ENCODE data around the gene TBC1D14.
"Not testable (repeated sequence)": the region's sequence is repeated elsewhere in the genome, so short reads cannot be mapped to it uniquely, and the experiment has no call there.

Gene TBC1D14

GRCh38 chr4:6890358-6890757 is 19.3 kb upstream of the TBC1D14 start:
- no peaks in the 10 kb centered on the region for H3K27me3 ChIP-seq (replicated peaks; ENCODE audit: control insufficient read depth, insufficient read depth, low read length, poor library complexity, severe bottlenecking)

DNA sequence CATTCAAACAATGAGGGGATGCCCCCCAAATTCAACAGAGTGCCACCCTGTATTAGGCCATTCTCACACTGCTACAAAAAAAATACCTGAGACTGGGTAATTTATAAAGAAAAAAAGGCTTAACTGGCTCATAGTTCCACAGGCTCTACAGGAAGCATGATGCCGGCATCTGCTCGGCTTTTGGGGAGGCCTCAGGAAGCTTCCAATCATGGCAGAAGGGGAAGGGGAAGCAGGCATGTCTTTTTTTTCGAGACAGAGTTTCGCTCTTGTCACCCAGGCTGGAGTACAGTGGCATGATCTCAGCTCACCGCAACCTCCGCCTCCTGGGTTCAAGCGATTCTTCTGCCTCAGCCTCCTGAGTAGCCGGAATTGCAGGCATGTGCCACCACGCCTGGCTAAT is 18.7 kb upstream of the TBC1D14 start:
- not testable (repeated sequence) for H3K36me3 ChIP-seq (ENCODE audit: control insufficient read depth, insufficient read depth, low read length); H3K4me3 ChIP-seq (ENCODE audit: insufficient read depth, low read depth, low read length, poor library complexity, severe bottlenecking); H3K27me3 ChIP-seq (replicated peaks; ENCODE audit: control insufficient read depth, insufficient read depth, low read length, poor library complexity, severe bottlenecking); H3K27ac ChIP-seq (ENCODE audit: insufficient read depth, low read length, poor library complexity, severe bottlenecking); H3K9me3 ChIP-seq (ENCODE audit: control insufficient read depth, low read length); DNase-seq
- H3K4me1 ChIP-seq (ENCODE audit: control insufficient read depth, insufficient read depth, low read length, poor library complexity, severe bottlenecking) = peaks cover 12% of the 10 kb centered on the region

More at GRCh38 chr4:6890358-6890757, 19.3 kb upstream of the TBC1D14 start:
- Histone ChIP-seq H3K9me3 (ENCODE audit: control insufficient read depth, low read length) (no peaks in the 10 kb centered on the region), H3K27ac (ENCODE audit: insufficient read depth, low read length, poor library complexity, severe bottlenecking) (no peak overlapping the region), H3K4me3 (ENCODE audit: insufficient read depth, low read depth, low read length, poor library complexity, severe bottlenecking) (no peak overlapping the region), H3K4me1 (ENCODE audit: control insufficient read depth, insufficient read depth, low read length, poor library complexity, severe bottlenecking) (peaks cover 12% of the 10 kb centered on the region), H3K36me3 (ENCODE audit: control insufficient read depth, insufficient read depth, low read length) (no peaks in the 10 kb centered on the region)
- DNase-seq = no peak

GRCh38 chr4:6891436-6892170 is 18.0 kb upstream of the TBC1D14 start:
- DNase-seq = no peak
- no peaks in the 10 kb centered on the region for H3K27me3 ChIP-seq (replicated peaks; ENCODE audit: control insufficient read depth, insufficient read depth, low read length, poor library complexity, severe bottlenecking)
- H3K4me1 ChIP-seq (ENCODE audit: control insufficient read depth, insufficient read depth, low read length, poor library complexity, severe bottlenecking) = peaks cover 12% of the 10 kb centered on the region
- no peak overlapping the region for H3K27ac ChIP-seq (ENCODE audit: insufficient read depth, low read length, poor library complexity, severe bottlenecking)
- H3K4me3 ChIP-seq (ENCODE audit: insufficient read depth, low read depth, low read length, poor library complexity, severe bottlenecking) = peak overlapping the region; percentile 39
- H3K9me3 ChIP-seq (ENCODE audit: control insufficient read depth, low read length) = no peaks in the 10 kb centered on the region
- no peaks in the 10 kb centered on the region for H3K36me3 ChIP-seq (ENCODE audit: control insufficient read depth, insufficient read depth, low read length)

DNA sequence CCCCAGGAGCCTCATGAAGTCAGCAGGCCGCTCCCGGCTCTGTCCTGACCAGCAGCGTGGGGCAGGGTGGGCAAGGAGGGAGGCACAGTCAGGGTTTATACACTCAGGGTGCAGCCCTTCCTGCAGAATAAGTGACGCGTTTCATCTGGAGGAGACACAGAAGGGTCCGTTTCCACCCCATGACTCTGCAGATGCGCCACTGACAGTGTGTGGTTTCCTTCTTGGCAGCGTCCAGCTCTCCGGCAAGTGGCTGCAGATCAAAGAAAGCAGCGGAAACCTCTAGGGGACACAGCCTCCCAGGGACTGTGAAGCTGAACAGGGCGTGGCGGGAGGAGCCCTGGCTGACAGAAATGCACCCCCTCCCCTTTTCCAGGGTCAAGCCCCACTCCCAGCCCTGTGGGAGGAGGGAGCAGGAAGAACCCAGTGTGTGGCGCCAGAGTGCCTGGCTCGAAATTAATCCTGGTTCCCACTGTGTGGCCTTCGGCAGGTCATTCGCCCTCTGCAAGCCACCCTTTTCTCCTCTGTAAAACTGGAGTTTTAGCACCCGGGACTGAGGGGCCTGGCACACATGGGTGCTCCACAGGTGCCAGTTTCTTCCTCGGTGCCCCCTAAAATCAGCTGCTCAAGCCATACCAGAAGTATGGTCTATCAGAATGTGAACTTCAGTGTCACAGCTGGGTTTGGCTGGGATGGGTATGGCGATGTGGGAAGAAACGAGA is 17.3 kb upstream of the TBC1D14 start:
- H3K4me3 ChIP-seq (ENCODE audit: insufficient read depth, low read depth, low read length, poor library complexity, severe bottlenecking) = peak overlapping the region; percentile 39
- H3K27ac ChIP-seq (ENCODE audit: insufficient read depth, low read length, poor library complexity, severe bottlenecking) = peak overlapping the region; percentile 25
- DNase-seq = peak in 1 of 3 donors; percentile 15
- no peaks in the 10 kb centered on the region for H3K36me3 ChIP-seq (ENCODE audit: control insufficient read depth, insufficient read depth, low read length)
- H3K4me1 ChIP-seq (ENCODE audit: control insufficient read depth, insufficient read depth, low read length, poor library complexity, severe bottlenecking) = peaks cover 12% of the 10 kb centered on the region
- H3K27me3 ChIP-seq (replicated peaks; ENCODE audit: control insufficient read depth, insufficient read depth, low read length, poor library complexity, severe bottlenecking) = no peaks in the 10 kb centered on the region
- H3K9me3 ChIP-seq (ENCODE audit: control insufficient read depth, low read length) = no peaks in the 10 kb centered on the region

DNA sequence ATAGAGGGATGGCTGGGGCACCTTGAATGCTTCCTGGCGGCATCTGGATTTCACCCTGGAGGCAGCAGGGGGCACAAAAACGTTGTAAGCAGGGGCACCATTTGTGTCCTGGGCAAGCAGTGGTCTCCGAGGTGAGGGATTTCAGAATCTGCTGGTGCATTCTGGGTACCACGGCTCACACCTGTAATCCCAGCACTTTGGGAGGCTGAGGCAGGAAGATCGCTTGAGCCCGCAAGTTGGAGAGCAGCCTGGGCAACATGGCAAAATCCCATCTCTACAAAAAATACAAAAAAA is 16.8 kb upstream of the TBC1D14 start:
- Histone ChIP-seq H3K4me1 (ENCODE audit: control insufficient read depth, insufficient read depth, low read length, poor library complexity, severe bottlenecking) (peaks cover 12% of the 10 kb centered on the region), H3K4me3 (ENCODE audit: insufficient read depth, low read depth, low read length, poor library complexity, severe bottlenecking) (no peak overlapping the region), H3K9me3 (ENCODE audit: control insufficient read depth, low read length) (no peaks in the 10 kb centered on the region), H3K27me3 (replicated peaks; ENCODE audit: control insufficient read depth, insufficient read depth, low read length, poor library complexity, severe bottlenecking) (no peaks in the 10 kb centered on the region), H3K27ac (ENCODE audit: insufficient read depth, low read length, poor library complexity, severe bottlenecking) (no peak overlapping the region), H3K36me3 (ENCODE audit: control insufficient read depth, insufficient read depth, low read length) (no peaks in the 10 kb centered on the region)
- no peak for DNase-seq

- H3K27ac ChIP-seq (ENCODE audit: insufficient read depth, low read length, poor library complexity, severe bottlenecking) = no peak overlapping the region
- H3K36me3 ChIP-seq (ENCODE audit: control insufficient read depth, insufficient read depth, low read length) = no peaks in the 10 kb centered on the region
- no peak for DNase-seq
- no peaks in the 10 kb centered on the region for H3K9me3 ChIP-seq (ENCODE audit: control insufficient read depth, low read length)
- H3K4me3 ChIP-seq (ENCODE audit: insufficient read depth, low read depth, low read length, poor library complexity, severe bottlenecking) = no peak overlapping the region
- H3K4me1 ChIP-seq (ENCODE audit: control insufficient read depth, insufficient read depth, low read length, poor library complexity, severe bottlenecking) = peaks cover 12% of the 10 kb centered on the region
- no peaks in the 10 kb centered on the region for H3K27me3 ChIP-seq (replicated peaks; ENCODE audit: control insufficient read depth, insufficient read depth, low read length, poor library complexity, severe bottlenecking)
Measured at GRCh38 chr4:6893449-6894085, 16.1 kb upstream of the TBC1D14 start.

GRCh38 chr4:6894086-6894478 is 15.5 kb upstream of the TBC1D14 start:
- Histone ChIP-seq H3K4me1 (ENCODE audit: control insufficient read depth, insufficient read depth, low read length, poor library complexity, severe bottlenecking) (peaks cover 16% of the 10 kb centered on the region), H3K27ac (ENCODE audit: insufficient read depth, low read length, poor library complexity, severe bottlenecking) (no peak overlapping the region)

DNA sequence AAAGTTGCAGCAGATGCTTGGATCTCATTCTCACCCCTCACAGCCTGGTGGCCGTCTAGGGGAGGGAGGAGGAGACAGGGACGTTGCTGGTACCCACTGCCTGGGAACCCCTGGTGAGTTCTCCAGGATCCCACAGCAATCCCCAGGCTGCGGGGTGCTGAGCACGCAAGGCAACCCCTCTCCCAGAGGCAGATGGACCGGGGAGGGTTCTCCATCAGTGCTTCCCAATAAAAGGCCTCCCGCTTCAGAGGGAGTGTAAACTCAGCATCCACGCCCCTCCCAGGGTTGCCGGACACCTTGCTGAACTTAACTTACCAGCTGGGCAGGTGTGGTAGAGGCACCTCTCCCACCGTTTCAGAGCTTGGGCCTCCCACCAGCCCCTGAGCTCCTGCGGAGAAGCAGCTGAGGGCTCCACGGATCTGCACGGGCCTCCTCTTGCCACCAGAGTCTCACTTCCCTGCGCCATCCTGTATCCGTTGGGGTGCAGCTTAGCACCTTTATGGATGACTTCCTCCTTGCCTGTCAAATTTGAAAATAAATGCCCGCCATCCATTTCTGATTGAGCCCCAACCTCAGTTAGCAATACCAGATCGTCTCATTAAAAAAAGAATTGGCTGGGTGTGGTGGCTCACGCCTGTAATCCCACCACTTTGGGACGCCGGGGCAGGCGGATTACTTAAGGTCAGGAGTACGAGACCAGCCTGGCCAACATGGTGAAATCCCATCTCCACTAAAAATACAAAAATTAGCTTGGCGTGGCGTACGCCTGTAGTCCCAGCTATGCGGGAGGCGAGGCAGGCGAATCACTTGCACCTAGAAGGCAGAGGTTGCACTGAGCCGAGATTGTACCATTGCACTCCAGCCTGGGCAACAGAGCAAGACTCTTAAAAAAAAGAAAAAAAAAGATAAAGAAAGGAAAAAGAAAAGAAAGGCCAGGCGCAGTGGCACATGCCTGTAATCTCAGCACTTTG is 14.8 kb upstream of the TBC1D14 start:
- Histone ChIP-seq H3K36me3 (ENCODE audit: control insufficient read depth, insufficient read depth, low read length) (no peaks in the 10 kb centered on the region), H3K4me1 (ENCODE audit: control insufficient read depth, insufficient read depth, low read length, poor library complexity, severe bottlenecking) (peaks cover 22% of the 10 kb centered on the region), H3K27me3 (replicated peaks; ENCODE audit: control insufficient read depth, insufficient read depth, low read length, poor library complexity, severe bottlenecking) (no peaks in the 10 kb centered on the region), H3K4me3 (ENCODE audit: insufficient read depth, low read depth, low read length, poor library complexity, severe bottlenecking) (no peak overlapping the region), H3K27ac (ENCODE audit: insufficient read depth, low read length, poor library complexity, severe bottlenecking) (no peak overlapping the region), H3K9me3 (ENCODE audit: control insufficient read depth, low read length) (no peaks in the 10 kb centered on the region)
- DNase-seq = no peak

More at GRCh38 chr4:6894086-6894478, 15.5 kb upstream of the TBC1D14 start:
- no peak for DNase-seq
- Histone ChIP-seq H3K36me3 (ENCODE audit: control insufficient read depth, insufficient read depth, low read length) (no peaks in the 10 kb centered on the region), H3K9me3 (ENCODE audit: control insufficient read depth, low read length) (no peaks in the 10 kb centered on the region), H3K4me3 (ENCODE audit: insufficient read depth, low read depth, low read length, poor library complexity, severe bottlenecking) (no peak overlapping the region), H3K27me3 (replicated peaks; ENCODE audit: control insufficient read depth, insufficient read depth, low read length, poor library complexity, severe bottlenecking) (no peaks in the 10 kb centered on the region)

DNA sequence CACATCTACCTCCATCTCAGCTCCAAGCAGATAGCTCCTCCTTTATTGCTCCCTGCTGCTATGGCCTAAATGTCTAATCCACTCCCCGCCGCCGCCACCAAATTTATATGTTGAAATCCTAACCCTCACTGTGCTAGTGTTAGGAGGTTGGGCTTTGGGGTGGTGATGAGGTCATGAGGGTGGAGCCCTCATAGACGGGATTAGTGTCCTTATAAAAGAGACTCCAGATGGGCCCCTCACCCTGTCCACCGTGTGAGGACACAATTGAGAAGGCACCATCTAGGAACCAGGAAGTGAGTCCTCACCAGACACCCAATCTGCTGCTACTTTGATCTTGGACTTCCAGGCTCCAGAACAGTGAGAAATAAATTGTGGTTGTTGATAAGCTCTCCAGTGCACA is 13.6 kb upstream of the TBC1D14 start:
- H3K4me3 ChIP-seq (ENCODE audit: insufficient read depth, low read depth, low read length, poor library complexity, severe bottlenecking) = no peak overlapping the region
- no peak overlapping the region for H3K27ac ChIP-seq (ENCODE audit: insufficient read depth, low read length, poor library complexity, severe bottlenecking)
- no peak for DNase-seq
- no peaks in the 10 kb centered on the region for H3K36me3 ChIP-seq (ENCODE audit: control insufficient read depth, insufficient read depth, low read length)
- no peaks in the 10 kb centered on the region for H3K9me3 ChIP-seq (ENCODE audit: control insufficient read depth, low read length)
- no peaks in the 10 kb centered on the region for H3K27me3 ChIP-seq (replicated peaks; ENCODE audit: control insufficient read depth, insufficient read depth, low read length, poor library complexity, severe bottlenecking)
- H3K4me1 ChIP-seq (ENCODE audit: control insufficient read depth, insufficient read depth, low read length, poor library complexity, severe bottlenecking) = peaks cover 23% of the 10 kb centered on the region

All from effector memory CD4-positive, alpha-beta T cell (primary cell).